ENCODE data around the gene GALP.
"Not testable (repeated sequence)": the region's sequence is repeated elsewhere in the genome, so short reads cannot be mapped to it uniquely, and the experiment has no call there.

Gene GALP

GRCh38 chr19:56191115-56191514, 15.3 kb downstream of the GALP start:
- DNase-seq (ENCODE audit: low read depth): no peak

- no peak for DNase-seq (ENCODE audit: low read depth)
These were observed 15.9 kb downstream of the GALP start for GRCh38 chr19:56191711-56192110.

- no peak for DNase-seq (ENCODE audit: low read depth)
These were observed 18.3 kb downstream of the GALP start for GRCh38 chr19:56193981-56194640.

- DNase-seq (ENCODE audit: low read depth): not testable (repeated sequence)
These were observed 21.8 kb downstream of the GALP start, which contains the start of gene ZSCAN5B for GRCh38 chr19:56197646-56198045. Gene ZSCAN5B, minus strand, starts transcription at chr19:56197783. Its CDS starts 4,731 bp downstream, at chr19:56193052.

- no peak for DNase-seq (ENCODE audit: low read depth)
These were observed 23.9 kb downstream of the GALP start for GRCh38 chr19:56199687-56200086.

GRCh38 chr19:56201973-56202372, 26.2 kb downstream of the GALP start, which contains the start of gene ZSCAN5C:
Gene ZSCAN5C, plus strand, starts transcription at chr19:56202273. Its CDS starts 3,641 bp downstream, at chr19:56205914.
- DNase-seq (ENCODE audit: low read depth): no peak

- not testable (repeated sequence) for DNase-seq (ENCODE audit: low read depth)
These were observed 31.8 kb downstream of the GALP start for GRCh38 chr19:56207581-56207980.

GRCh38 chr19:56209091-56209490, 33.3 kb downstream of the GALP start:
- DNase-seq (ENCODE audit: low read depth): no peak

GRCh38 chr19:56210036-56210435, 34.2 kb downstream of the GALP start:
- DNase-seq (ENCODE audit: low read depth): not testable (repeated sequence)

- no peak for DNase-seq (ENCODE audit: low read depth)
These were observed 35.9 kb downstream of the GALP start for GRCh38 chr19:56211718-56212117.

- no peak for DNase-seq (ENCODE audit: low read depth)
These were observed 41.5 kb downstream of the GALP start for GRCh38 chr19:56217039-56217949.

GRCh38 chr19:56218961-56219360, 43.2 kb downstream of the GALP start:
- DNase-seq (ENCODE audit: low read depth): no peak

- not testable (repeated sequence) for DNase-seq (ENCODE audit: low read depth)
These were observed 45.6 kb downstream of the GALP start for GRCh38 chr19:56221442-56221841.

- no peak for DNase-seq (ENCODE audit: low read depth)
These were observed 46.0 kb downstream of the GALP start for GRCh38 chr19:56221851-56222250.

- DNase-seq (ENCODE audit: low read depth): no peak
These were observed 47.1 kb downstream of the GALP start for GRCh38 chr19:56222901-56223300.

GRCh38 chr19:56223481-56223880, 47.7 kb downstream of the GALP start:
- no peak for DNase-seq (ENCODE audit: low read depth)
